A673 (cell line): ENCODE data around the gene GSG1.

Experiments
- EZH2 ChIP-seq: fragments of 200-600 bp; sonication (generic); IDR thresholded peaks from 2 replicates; pipeline ENCODE4 v1.6.1; 2017; ENCODE audit warnings: borderline replicate concordance, low read depth, mild to moderate bottlenecking, mixed read lengths, antibody characterized with exemption, low read length; ENCODE audit not compliant: poor library complexity, severe bottlenecking
- TF ChIP-seq, protein P1 (sequence below): fragments of 300-800, 200-600 bp; sonication (generic); conservative IDR thresholded peaks from 2 replicates; pipeline ENCODE4 v1.5.1; 2017; ENCODE audit warnings: low read depth, mild to moderate bottlenecking, antibody characterized with exemption, low read length, moderate library complexity, mixed read lengths

- TF ChIP-seq, protein P1, sequence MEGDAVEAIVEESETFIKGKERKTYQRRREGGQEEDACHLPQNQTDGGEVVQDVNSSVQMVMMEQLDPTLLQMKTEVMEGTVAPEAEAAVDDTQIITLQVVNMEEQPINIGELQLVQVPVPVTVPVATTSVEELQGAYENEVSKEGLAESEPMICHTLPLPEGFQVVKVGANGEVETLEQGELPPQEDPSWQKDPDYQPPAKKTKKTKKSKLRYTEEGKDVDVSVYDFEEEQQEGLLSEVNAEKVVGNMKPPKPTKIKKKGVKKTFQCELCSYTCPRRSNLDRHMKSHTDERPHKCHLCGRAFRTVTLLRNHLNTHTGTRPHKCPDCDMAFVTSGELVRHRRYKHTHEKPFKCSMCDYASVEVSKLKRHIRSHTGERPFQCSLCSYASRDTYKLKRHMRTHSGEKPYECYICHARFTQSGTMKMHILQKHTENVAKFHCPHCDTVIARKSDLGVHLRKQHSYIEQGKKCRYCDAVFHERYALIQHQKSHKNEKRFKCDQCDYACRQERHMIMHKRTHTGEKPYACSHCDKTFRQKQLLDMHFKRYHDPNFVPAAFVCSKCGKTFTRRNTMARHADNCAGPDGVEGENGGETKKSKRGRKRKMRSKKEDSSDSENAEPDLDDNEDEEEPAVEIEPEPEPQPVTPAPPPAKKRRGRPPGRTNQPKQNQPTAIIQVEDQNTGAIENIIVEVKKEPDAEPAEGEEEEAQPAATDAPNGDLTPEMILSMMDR, result no peak
- no peak for TF ChIP-seq EZH2
Observed at GRCh38 chr12:13106666-13107065, 3.2 kb upstream of the GSG1 start.
